A549 (cell line): ENCODE data around the gene MYOD1. TPM values are rescaled to one million over a fixed set of nuclear protein-coding genes. Genes with fewer than 3 reads are reported as not detected.

ENCODE experiments used
- ATAC-seq, 2 experiments: fragments of 200-7000 bp in 1 of 2; fragments of >200 bp in 1 of 2; cut with Nextera tagmentation in 1 of 2; cut with Tn5 transposase in 1 of 2; 3 replicates each; pipeline versions ENCODE4 v1.8.0 to v1.9.1; 2018 to 2020; ENCODE audit warnings: mild to moderate bottlenecking in 1 of 2, moderate library complexity in 1 of 2
- CTCF ChIA-PET: fragments of 300-600 bp; sonication (Branson Sonifier 250); formaldehyde crosslinking; extraction: SDS; loops from one replicate; lab custom pipeline; 2021; ENCODE audit warnings: antibody characterized with exemption, inconsistent platforms; lab: Yijun Ruan, JAX
- POLR2A ChIA-PET: fragments of 350-600 bp; formaldehyde crosslinking; extraction: SDS; loops from one replicate; lab custom pipeline; 2021; ENCODE audit warnings: antibody characterized with exemption, inconsistent platforms; lab: Yijun Ruan, JAX
- DNase-seq, 2 experiments: peaks; one replicate each; pipeline versions ENCODE4 v3.0.0 to v3.0.0-alpha.2; 2011 to 2016; ENCODE audit warnings: low read depth in 1 of 2, low spot score in 1 of 2
- FAIRE-seq: peaks from 2 replicates; lab custom pipeline; 2011; peaks lifted over from hg19 to GRCh38; lab: Jason Lieb, UNC
- H3K27ac ChIP-seq, 2 experiments: fragments of >200 bp; sonication (Bioruptor Twin); formaldehyde crosslinking; 3 replicates each; pipeline ENCODE4 v1.5.1; 2016 to 2017
- H3K4me1 ChIP-seq: fragments of >200 bp; sonication (Bioruptor Twin); formaldehyde crosslinking; 3 replicates; pipeline ENCODE4 v1.6.1; 2016
- H3K4me2 ChIP-seq: fragments of >200 bp; sonication (Bioruptor Twin); formaldehyde crosslinking; 3 replicates; pipeline ENCODE4 v1.6.1; 2016
- H3K4me3 ChIP-seq: fragments of >200 bp; sonication (Bioruptor Twin); formaldehyde crosslinking; 3 replicates; pipeline ENCODE4 v1.5.1; 2016
- H3K9me3 ChIP-seq: fragments of >200 bp; sonication (Bioruptor Twin); formaldehyde crosslinking; 3 replicates; pipeline ENCODE4 v1.6.1; 2016
- BHLHE40 ChIP-seq: IDR thresholded peaks from 2 replicates; pipeline ENCODE4 v1.6.1; 2012; ENCODE audit warnings: low read depth, low read length, inconsistent platforms
- CBX2 ChIP-seq: fragments of 200-600 bp; sonication (generic); IDR thresholded peaks from 2 replicates; pipeline ENCODE4 v1.6.1; 2016; ENCODE audit warnings: low read depth, mild to moderate bottlenecking, borderline replicate concordance
- CBX8 ChIP-seq: fragments of 200-600 bp; sonication (generic); IDR thresholded peaks from 2 replicates; pipeline ENCODE4 v1.6.1; 2016
- FOSL2 ChIP-seq, 2 experiments: fragments of 450-650 bp in 1 of 2; fragments of >200 bp in 1 of 2; sonication (Bioruptor Twin) in 1 of 2; formaldehyde crosslinking; IDR thresholded peaks; 2 replicates each; pipeline versions ENCODE4 v1.5.0 to v1.6.1; 2016 to 2020; ENCODE audit warnings: mild to moderate bottlenecking in 1 of 2, moderate library complexity in 1 of 2
- FOXS1 ChIP-seq: fragments of 250-450 bp; sonication (Bioruptor Pico); IDR thresholded peaks from 2 replicates; pipeline ENCODE4 v1.5.0; 2020; ENCODE audit warnings: mild to moderate bottlenecking, moderate library complexity
- HOXB13 ChIP-seq: fragments of 250-450 bp; sonication (Bioruptor Pico); IDR thresholded peaks from 2 replicates; pipeline ENCODE4 v1.5.0; 2020; ENCODE audit warnings: low read depth, mild to moderate bottlenecking, moderate library complexity
- JUN ChIP-seq, 2 experiments: fragments of >200 bp; sonication (Bioruptor Twin); formaldehyde crosslinking; IDR thresholded peaks; 2 replicates in 1 of 2; 3 replicates in 1 of 2; pipeline ENCODE4 v1.6.1; 2016 to 2017
- KDM5A ChIP-seq: fragments of 200-600 bp; sonication (generic); IDR thresholded peaks from 2 replicates; pipeline ENCODE4 v1.6.1; 2016; ENCODE audit warnings: antibody characterized with exemption, mild to moderate bottlenecking
- MAZ ChIP-seq: fragments of 150-350 bp; IDR thresholded peaks from 2 replicates; pipeline ENCODE4 v1.6.1; 2014; ENCODE audit warnings: antibody characterized with exemption, low read depth, low read length, borderline replicate concordance
- NR3C1 ChIP-seq: fragments of >200 bp; sonication (Bioruptor Twin); formaldehyde crosslinking; IDR thresholded peaks from 3 replicates; pipeline ENCODE4 v1.6.1; 2017
- RAD21 ChIP-seq, 2 experiments: fragments of >200 bp in 1 of 2; sonication (Bioruptor Twin) in 1 of 2; formaldehyde crosslinking in 1 of 2; IDR thresholded peaks in 1 of 2; conservative IDR thresholded peaks in 1 of 2; 2 replicates in 1 of 2; 3 replicates in 1 of 2; pipeline ENCODE4 v1.6.1; 2012 to 2018; ENCODE audit warnings: inconsistent platforms in 1 of 2
- RCOR1 ChIP-seq: fragments of 150-350 bp; IDR thresholded peaks from 2 replicates; pipeline ENCODE4 v1.6.1; 2014; ENCODE audit warnings: antibody characterized with exemption, low read length, low read depth
- RNF2 ChIP-seq: fragments of 200-600 bp; sonication (generic); IDR thresholded peaks from 2 replicates; pipeline ENCODE4 v1.6.1; 2016; ENCODE audit warnings: low read depth, mild to moderate bottlenecking, antibody characterized with exemption, moderate library complexity, borderline replicate concordance
- SREBF2 ChIP-seq: fragments of 450-650 bp; IDR thresholded peaks from 2 replicates; pipeline ENCODE4 v1.6.1; 2014; ENCODE audit warnings: mild to moderate bottlenecking, moderate library complexity
- TFCP2L1 ChIP-seq: fragments of 250-450 bp; sonication (Bioruptor Pico); IDR thresholded peaks from 2 replicates; pipeline ENCODE4 v1.5.0; 2021; ENCODE audit warnings: mild to moderate bottlenecking
- TP53 ChIP-seq: fragments of 250-450 bp; sonication (Bioruptor Pico); IDR thresholded peaks from 2 replicates; pipeline ENCODE4 v1.5.0; 2021; ENCODE audit warnings: mild to moderate bottlenecking, moderate library complexity
- ZC3H11A ChIP-seq: fragments of 450-650 bp; IDR thresholded peaks from 2 replicates; pipeline ENCODE4 v1.6.1; 2014; ENCODE audit warnings: antibody characterized with exemption, mild to moderate bottlenecking
- ZNF302 ChIP-seq: fragments of 250-450 bp; sonication (Bioruptor Pico); IDR thresholded peaks from 2 replicates; pipeline ENCODE4 v1.9.0; 2021; ENCODE audit warnings: inconsistent platforms, mild to moderate bottlenecking, moderate library complexity
- ZSCAN20 ChIP-seq: fragments of 250-450 bp; sonication (Bioruptor Pico); IDR thresholded peaks from 2 replicates; pipeline ENCODE4 v1.8.0; 2022; ENCODE audit warnings: mild to moderate bottlenecking, moderate library complexity
- WGBS: methylation state at CpG from one replicate; pipeline ENCODE4 v1.1.6; 2017; ENCODE audit errors: missing lambda C conversion rate; 5-methylcytosine and 5-hydroxymethylcytosine counted together
- polyA plus RNA-seq, 4 experiments: library from polyadenylated mRNA; depleted of rRNA in 3 of 4; stranded (reverse); fragments of >200 nt; fragmentation: RNase III in 1 of 4; extraction: RNeasy Plus Mini Kit Qiagen cat#74134 plus additional on column Dnase treatment in 1 of 4; gene quantifications; 2 replicates in 3 of 4; 3 replicates in 1 of 4; pipeline ENCODE4 v1.2.3, GENCODE V29; 2011 to 2017
- TF ChIP-seq, protein P1 (sequence below): fragments of 200-600 bp; sonication (generic); IDR thresholded peaks from 2 replicates; pipeline ENCODE4 v1.6.1; 2016; ENCODE audit warnings: antibody characterized with exemption, mild to moderate bottlenecking, moderate library complexity
- TF ChIP-seq, protein P2 (sequence below): fragments of >200 bp; sonication (Bioruptor Twin); formaldehyde crosslinking; IDR thresholded peaks from 3 replicates; pipeline ENCODE4 v1.5.1; 2016
- TF ChIP-seq, protein P3 (sequence below): IDR thresholded peaks from 2 replicates; pipeline ENCODE4 v1.6.1; 2012
- TF ChIP-seq, protein P4 (sequence below): fragments of 250-450 bp; sonication (Bioruptor Pico); IDR thresholded peaks from 2 replicates; pipeline ENCODE4 v1.5.0; 2021; ENCODE audit warnings: mild to moderate bottlenecking, moderate library complexity, borderline replicate concordance

MYOD1 gene
- polyA plus RNA-seq, 2 of the 4 experiments (the other 2 are of a cell fraction), result not detected

DNA sequence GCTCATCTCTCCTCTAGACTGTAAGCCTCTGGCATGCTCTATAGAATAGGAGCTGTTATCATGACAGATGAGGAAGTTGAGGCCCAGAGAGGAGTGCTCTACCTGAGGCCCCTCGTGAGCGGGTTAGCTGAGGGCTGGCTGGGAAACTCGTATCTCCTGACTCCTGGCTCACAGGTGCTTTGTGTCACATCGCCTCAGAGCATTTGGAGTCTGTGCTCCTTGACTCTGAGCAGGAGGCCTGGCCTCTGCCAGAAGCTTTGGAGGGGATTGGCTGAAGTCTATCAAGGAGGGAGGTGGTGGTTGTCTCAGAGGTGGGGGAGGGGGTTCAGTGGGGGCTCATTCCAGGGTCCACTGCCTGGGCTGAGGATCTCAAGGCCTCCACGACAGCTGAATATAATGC lies 22.6 kb downstream of the MYOD1 start (continued):
- TF ChIP-seq, protein P1, sequence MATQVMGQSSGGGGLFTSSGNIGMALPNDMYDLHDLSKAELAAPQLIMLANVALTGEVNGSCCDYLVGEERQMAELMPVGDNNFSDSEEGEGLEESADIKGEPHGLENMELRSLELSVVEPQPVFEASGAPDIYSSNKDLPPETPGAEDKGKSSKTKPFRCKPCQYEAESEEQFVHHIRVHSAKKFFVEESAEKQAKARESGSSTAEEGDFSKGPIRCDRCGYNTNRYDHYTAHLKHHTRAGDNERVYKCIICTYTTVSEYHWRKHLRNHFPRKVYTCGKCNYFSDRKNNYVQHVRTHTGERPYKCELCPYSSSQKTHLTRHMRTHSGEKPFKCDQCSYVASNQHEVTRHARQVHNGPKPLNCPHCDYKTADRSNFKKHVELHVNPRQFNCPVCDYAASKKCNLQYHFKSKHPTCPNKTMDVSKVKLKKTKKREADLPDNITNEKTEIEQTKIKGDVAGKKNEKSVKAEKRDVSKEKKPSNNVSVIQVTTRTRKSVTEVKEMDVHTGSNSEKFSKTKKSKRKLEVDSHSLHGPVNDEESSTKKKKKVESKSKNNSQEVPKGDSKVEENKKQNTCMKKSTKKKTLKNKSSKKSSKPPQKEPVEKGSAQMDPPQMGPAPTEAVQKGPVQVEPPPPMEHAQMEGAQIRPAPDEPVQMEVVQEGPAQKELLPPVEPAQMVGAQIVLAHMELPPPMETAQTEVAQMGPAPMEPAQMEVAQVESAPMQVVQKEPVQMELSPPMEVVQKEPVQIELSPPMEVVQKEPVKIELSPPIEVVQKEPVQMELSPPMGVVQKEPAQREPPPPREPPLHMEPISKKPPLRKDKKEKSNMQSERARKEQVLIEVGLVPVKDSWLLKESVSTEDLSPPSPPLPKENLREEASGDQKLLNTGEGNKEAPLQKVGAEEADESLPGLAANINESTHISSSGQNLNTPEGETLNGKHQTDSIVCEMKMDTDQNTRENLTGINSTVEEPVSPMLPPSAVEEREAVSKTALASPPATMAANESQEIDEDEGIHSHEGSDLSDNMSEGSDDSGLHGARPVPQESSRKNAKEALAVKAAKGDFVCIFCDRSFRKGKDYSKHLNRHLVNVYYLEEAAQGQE, result no peak
- TF ChIP-seq NR3C1 (no peak), RAD21 (conservative IDR thresholded peaks at IDR 0.05 in 1 of 2, IDR thresholded peaks at IDR 0.05 in 1 of 2) (no peak), FOXS1 (CRISPR knock-in tag) (no peak)

DNA sequence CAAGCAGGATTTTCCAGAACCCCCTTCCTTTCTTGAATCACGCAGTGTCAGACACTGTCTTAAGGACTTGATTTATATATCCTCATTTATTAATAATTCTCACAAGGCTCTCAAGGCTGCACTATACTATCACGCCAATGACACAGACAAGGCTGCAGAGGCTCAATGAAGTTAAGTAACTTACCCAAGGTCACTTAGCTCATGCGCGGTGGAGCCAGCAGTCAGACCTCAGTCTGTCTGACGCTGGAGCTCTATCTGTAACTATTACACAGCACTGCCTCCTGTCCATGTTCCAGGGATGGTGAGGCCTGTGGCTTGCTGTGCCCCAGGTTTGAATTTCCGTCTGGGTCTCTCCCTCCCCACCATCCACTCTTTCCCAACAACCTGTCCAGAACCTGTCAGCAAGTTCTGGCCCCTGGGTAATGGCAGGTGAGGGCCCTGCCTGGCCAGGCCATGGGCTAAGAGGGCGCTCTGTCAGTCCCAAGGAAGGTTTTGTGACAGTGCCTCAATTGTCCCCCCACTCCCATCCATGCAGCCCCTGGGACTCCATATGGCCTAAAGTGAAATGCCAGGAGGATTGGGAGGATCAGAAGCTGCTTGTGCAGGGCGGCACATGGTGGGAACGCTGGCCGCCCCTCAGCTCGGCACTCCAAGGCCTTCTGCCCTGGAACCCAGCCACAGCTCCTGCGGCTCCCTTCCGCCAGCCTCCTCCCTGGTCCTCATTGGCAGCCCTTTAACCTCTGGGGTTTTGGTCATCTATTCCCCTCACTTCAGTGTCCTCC lies 23.8 kb downstream of the MYOD1 start:
- TF ChIP-seq JUN (IDR thresholded peaks at IDR 0.05) (no peak), CBX2 (no peak)
- H3K4me2 ChIP-seq, result no peak overlapping the region
- no peaks in the 10 kb centered on the region for H3K4me1 ChIP-seq
- ATAC-seq, result no peak
- no peak overlapping the region for H3K27ac ChIP-seq
- ChIA-PET CTCF (interaction anchor here (1.0 to 9.8 kb wide), 4 partner anchors 12 to 238 kb away, joined by 3 to 94 read pairs (median 4); no protein-coding TSS in a partner anchor), POLR2A (interaction anchor here (0.6 kb wide), 1 partner anchor 156 kb away, joined by 4 read pairs; no protein-coding TSS in a partner anchor)
- H3K4me3 ChIP-seq, result no peak overlapping the region
- 79% methylated on average over 12 of the region's 13 CpGs for WGBS
- no peaks in the 10 kb centered on the region for H3K9me3 ChIP-seq
- DNase-seq, result no peak
- no peak for FAIRE-seq

DNA sequence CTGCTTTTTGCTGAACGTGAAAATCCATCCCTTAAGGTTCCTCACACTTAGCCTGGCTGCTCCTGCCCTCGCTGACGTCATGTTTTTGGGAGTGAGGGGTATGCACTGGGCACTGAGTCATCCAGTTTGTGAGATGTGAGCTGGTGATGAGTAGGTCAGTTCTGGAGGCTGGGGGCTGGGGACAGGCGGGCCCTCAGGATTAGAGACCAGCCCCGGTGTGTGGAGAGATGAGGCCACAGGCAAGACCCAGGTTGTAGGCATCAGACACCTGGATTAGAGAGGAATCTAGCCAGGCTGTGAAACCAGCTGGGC lies 24.4 kb downstream of the MYOD1 start:
- 36% methylated on average over 5 of the region's 5 CpGs for WGBS
- DNase-seq, result no peak
- no peak for FAIRE-seq
- POLR2A ChIA-PET, result interaction anchor here (0.6 kb wide), 1 partner anchor 156 kb away, joined by 4 read pairs; no protein-coding TSS in a partner anchor
- Histone ChIP-seq H3K4me1 (no peaks in the 10 kb centered on the region), H3K4me2 (no peak overlapping the region), H3K9me3 (no peaks in the 10 kb centered on the region), H3K27ac (no peak overlapping the region), H3K4me3 (no peak overlapping the region)
- TF ChIP-seq FOXS1 (CRISPR knock-in tag) (no peak), ZNF302 (CRISPR knock-in tag) (no peak), RCOR1 (no peak), JUN (IDR thresholded peaks at IDR 0.05) (no peak), TFCP2L1 (CRISPR knock-in tag) (no peak), HOXB13 (CRISPR knock-in tag) (no peak), KDM5A (no peak), CBX8 (no peak), TP53 (CRISPR knock-in tag) (no peak), SREBF2 (no peak), BHLHE40 (no peak), RNF2 (no peak), ZSCAN20 (CRISPR knock-in tag) (no peak), MAZ (no peak), ZC3H11A (no peak), FOSL2 (IDR thresholded peaks at IDR 0.05) (no peak), FOSL2 (CRISPR knock-in tag; IDR thresholded peaks at IDR 0.05) (no peak)
- TF ChIP-seq, protein P2, sequence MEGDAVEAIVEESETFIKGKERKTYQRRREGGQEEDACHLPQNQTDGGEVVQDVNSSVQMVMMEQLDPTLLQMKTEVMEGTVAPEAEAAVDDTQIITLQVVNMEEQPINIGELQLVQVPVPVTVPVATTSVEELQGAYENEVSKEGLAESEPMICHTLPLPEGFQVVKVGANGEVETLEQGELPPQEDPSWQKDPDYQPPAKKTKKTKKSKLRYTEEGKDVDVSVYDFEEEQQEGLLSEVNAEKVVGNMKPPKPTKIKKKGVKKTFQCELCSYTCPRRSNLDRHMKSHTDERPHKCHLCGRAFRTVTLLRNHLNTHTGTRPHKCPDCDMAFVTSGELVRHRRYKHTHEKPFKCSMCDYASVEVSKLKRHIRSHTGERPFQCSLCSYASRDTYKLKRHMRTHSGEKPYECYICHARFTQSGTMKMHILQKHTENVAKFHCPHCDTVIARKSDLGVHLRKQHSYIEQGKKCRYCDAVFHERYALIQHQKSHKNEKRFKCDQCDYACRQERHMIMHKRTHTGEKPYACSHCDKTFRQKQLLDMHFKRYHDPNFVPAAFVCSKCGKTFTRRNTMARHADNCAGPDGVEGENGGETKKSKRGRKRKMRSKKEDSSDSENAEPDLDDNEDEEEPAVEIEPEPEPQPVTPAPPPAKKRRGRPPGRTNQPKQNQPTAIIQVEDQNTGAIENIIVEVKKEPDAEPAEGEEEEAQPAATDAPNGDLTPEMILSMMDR, result no peak
- TF ChIP-seq, protein P3, sequence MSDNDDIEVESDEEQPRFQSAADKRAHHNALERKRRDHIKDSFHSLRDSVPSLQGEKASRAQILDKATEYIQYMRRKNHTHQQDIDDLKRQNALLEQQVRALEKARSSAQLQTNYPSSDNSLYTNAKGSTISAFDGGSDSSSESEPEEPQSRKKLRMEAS, result no peak
- TF ChIP-seq, protein P4, sequence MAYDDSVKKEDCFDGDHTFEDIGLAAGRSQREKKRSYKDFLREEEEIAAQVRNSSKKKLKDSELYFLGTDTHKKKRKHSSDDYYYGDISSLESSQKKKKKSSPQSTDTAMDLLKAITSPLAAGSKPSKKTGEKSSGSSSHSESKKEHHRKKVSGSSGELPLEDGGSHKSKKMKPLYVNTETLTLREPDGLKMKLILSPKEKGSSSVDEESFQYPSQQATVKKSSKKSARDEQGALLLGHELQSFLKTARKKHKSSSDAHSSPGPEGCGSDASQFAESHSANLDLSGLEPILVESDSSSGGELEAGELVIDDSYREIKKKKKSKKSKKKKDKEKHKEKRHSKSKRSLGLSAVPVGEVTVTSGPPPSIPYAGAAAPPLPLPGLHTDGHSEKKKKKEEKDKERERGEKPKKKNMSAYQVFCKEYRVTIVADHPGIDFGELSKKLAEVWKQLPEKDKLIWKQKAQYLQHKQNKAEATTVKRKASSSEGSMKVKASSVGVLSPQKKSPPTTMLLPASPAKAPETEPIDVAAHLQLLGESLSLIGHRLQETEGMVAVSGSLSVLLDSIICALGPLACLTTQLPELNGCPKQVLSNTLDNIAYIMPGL (CRISPR knock-in tag), result no peak
- peak in 1 of 2 experiments; percentile 8; a peak in 2 of 6 replicates for ATAC-seq
- CTCF ChIA-PET, result interaction anchor here (1.0 to 9.8 kb wide), 3 partner anchors 12 to 235 kb away, joined by 3 to 94 read pairs (median 5); no protein-coding TSS in a partner anchor
